Measurements from ENCODE around the gene ACP7.

ACP7 gene

DNA sequence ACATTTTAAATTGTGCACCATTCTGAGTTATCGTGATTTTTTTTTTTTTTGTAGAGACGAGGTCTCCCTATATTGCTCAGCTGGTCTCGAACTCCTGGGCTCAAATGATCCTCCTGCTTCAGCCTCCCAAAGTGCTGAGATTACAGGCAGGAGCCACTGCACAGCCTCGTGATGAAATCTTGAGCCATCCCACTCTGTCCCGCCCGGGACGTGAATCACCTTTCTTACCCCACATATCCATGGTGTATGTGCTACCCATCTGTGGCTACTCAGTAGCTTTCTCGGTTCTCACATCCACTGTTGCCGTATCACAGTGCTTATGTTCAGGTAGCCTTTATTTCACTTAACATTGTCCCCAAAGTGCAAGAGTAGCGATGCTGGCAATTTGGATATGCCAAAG, 67.9 kb downstream of the ACP7 start:
- no peak for DNase-seq

DNA sequence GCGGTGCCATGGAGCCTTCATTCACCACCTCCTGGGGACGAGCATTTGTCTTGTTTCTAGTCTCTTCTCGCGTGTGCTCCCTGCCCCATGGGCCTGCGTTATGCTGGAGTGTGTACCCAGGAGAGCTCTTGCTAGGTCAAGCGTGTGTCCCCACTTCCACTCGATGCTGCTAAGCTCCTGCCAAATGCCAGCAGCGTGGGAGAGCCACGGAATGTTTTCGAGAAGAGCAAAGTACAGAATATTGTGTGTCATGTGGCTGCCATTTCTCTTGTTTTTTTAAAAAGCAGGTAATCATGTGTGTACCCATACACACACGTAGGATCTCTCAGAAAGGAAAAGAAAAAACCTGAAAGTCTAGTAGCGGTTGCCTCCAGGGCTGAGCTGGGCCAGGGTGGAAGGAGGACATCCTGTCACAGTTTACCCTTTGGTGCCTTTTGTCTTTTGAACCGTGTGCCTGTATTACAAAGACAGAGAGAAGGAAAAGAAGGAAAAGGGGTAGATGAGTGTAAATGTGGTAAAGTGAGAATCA, 70.0 kb downstream of the ACP7 start:
- no peak for DNase-seq

DNA sequence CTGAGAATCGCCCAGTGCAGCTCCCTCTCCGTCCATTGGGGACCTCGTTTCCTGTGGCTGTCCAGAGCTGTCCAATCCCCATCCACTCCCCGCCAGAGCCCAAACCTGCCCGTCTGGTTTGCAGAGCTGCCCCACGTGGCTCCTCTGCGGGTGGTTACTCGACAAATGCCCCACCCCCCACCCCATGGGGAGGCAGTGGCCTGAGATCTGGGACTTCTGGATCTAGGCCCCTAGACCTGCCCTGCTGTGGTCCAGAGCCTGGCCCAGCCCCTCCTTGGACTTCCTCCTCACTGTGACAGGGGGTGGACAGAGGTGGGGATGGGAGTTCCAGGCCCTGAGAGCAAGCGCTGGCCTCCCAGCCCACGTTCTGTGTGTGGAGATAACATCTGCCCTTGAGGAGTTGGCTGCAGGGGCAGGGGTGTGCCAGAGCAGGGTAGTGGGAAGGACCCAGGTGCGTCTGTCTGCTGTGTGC, 70.5 kb downstream of the ACP7 start:
- DNase-seq: no peak

DNA sequence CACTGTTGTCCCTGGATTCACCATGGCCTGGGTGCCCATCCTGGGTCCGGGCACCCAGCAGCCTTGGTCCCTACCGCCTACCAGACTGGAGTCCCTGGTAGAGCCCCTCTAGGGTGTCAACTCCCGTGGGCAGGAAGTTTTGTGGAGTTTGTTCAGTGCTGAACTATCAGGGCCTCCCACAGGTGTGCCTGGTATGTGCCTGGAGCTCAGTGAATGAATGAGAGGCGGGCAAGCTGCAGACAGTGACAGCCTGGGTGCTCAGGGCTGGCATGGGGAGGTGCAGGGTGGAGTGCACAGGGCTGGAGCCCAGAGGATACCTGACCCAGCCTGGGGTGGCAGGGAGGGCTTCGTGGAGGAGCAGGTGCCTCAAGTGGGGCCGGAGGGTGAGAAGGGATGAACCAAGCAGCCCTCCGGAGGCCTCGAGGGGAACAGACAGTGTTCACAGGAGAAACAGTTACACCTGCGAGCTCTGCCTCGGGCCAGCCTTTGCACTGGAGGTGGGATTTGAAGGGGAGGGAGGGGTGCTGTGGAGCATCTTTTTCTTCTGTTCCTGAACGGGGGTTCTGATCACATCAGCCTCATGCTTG, 71.0 kb downstream of the ACP7 start:
- no peak for DNase-seq

DNA sequence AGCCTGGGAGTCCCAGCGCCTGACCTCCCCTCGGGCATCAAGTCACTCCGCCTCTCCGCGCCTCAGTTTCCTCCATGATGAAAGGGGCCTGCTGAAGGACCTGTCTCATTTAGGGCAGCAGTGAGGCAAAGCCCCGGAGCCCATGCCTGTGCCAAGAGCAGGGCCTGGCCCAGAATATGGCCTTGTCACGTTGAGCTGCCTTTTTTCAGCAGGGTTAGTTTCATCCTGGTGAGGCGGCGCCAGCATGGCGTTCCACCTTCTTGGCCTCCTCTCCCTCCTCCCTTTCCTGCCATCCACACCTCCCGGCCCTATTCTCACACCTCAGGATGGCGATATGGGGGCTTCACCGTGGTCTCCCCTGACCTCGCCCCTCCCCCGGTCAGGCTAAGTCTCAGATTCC, 71.6 kb downstream of the ACP7 start:
- DNase-seq: no peak

GRCh38 chr19:39156326-39157230, 72.4 kb downstream of the ACP7 start:
- DNase-seq: no peak

- no peak for DNase-seq
Observed at GRCh38 chr19:39157275-39157996, 73.3 kb downstream of the ACP7 start.

DNA sequence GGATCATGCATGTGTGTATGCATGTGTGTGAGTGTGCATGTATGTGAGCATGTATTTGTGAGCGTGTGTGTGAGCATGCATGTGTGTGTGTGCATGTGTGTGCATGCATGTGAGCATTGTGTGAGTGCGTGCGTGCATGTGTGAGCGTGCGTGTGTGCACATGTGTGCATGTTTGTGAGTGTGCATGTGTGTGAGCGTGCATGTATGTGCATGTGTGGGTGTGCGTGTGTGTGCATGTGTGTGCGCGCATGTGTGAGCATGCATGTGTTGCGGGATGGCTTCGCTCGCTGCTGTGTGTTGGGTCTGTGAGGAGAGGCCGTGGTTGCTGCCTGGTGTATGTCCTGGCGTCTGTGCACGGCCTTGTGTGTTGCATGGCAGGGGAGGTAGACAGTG, 73.8 kb downstream of the ACP7 start:
- DNase-seq: no peak

GRCh38 chr19:39158646-39159260, 74.6 kb downstream of the ACP7 start:
- no peak for DNase-seq

GRCh38 chr19:39160523-39160861, 76.3 kb downstream of the ACP7 start:
- no peak for DNase-seq
